ENCODE results near the gene METTL16. TPM values are rescaled to one million over a fixed set of nuclear protein-coding genes. Genes with fewer than 3 reads are reported as not detected.

METTL16 gene
- total RNA-seq, 2 experiments from 2014 or later: 26.6 to 41.5 TPM

DNA sequence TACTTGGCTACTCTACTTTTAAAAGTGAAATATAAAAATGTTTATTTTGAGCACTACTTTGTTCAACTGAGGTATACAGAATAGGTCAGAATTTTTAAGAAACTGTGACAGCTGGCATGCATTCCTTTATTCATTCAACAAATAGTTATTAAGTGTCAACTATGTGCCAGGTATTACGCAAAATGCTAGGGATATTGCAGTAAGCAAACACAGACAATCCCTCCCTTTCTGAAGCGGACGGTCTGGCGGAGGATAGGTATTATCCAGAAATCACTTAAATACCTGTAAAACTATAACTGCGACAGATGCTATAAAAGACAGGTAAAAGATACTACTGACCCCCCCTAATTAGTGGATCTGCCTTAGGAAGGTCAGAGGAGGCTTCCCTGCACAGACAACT, 26.1 kb downstream of the METTL16 start:
- intact Hi-C loops (cut with micrococcal nuclease; ENCODE audit: unreplicated experiment): no loop called here
- CTCF ChIA-PET (ENCODE audit: unreplicated experiment): interaction anchor here (1.1 kb wide), 1 partner anchor 15 kb away, joined by 3 read pairs; no protein-coding TSS in a partner anchor
- BruUV-seq (replicated peaks): no TSS peak
- Histone ChIP-seq H3K4me1 (ENCODE audit: insufficient read depth, low read length, poor library complexity, severe bottlenecking) (peaks cover 33% of the 10 kb centered on the region), H2AFZ (ENCODE audit: low read length) (no peak overlapping the region), H3K27ac (ENCODE audit: low read depth, low read length, poor library complexity, severe bottlenecking) (no peak overlapping the region), H3K36me3 (ENCODE audit: insufficient read depth, low read length) (peaks cover 23% of the 10 kb centered on the region), H3K4me2 (ENCODE audit: low read length) (no peak overlapping the region), H3K4me3 (ENCODE audit: low read depth, low read length, poor library complexity, severe bottlenecking) (no peak overlapping the region), H4K20me1 (ENCODE audit: insufficient read depth, low read length) (peaks cover 5% of the 10 kb centered on the region; the same call in 1 of the 2 replicates), H3K9me3 (ENCODE audit: low read length) (no peaks in the 10 kb centered on the region), H3K79me2 (ENCODE audit: insufficient read depth, low read depth, low read length) (peaks cover 89% of the 10 kb centered on the region), H3K9me2 (ENCODE audit: insufficient read depth, low read length) (no peaks in the 10 kb centered on the region)
- no peak for DNase-seq (ENCODE audit: low spot score)
- TF ChIP-seq, protein P1, sequence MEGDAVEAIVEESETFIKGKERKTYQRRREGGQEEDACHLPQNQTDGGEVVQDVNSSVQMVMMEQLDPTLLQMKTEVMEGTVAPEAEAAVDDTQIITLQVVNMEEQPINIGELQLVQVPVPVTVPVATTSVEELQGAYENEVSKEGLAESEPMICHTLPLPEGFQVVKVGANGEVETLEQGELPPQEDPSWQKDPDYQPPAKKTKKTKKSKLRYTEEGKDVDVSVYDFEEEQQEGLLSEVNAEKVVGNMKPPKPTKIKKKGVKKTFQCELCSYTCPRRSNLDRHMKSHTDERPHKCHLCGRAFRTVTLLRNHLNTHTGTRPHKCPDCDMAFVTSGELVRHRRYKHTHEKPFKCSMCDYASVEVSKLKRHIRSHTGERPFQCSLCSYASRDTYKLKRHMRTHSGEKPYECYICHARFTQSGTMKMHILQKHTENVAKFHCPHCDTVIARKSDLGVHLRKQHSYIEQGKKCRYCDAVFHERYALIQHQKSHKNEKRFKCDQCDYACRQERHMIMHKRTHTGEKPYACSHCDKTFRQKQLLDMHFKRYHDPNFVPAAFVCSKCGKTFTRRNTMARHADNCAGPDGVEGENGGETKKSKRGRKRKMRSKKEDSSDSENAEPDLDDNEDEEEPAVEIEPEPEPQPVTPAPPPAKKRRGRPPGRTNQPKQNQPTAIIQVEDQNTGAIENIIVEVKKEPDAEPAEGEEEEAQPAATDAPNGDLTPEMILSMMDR (conservative IDR thresholded peaks at IDR 0.05; ENCODE audit: low read length): no peak
- TF ChIP-seq EZH2phosphoT487 (IDR thresholded peaks at IDR 0.05; ENCODE audit: borderline replicate concordance, low read depth, low read length): no peak
- POLR2A ChIA-PET: no interaction called here

DNA sequence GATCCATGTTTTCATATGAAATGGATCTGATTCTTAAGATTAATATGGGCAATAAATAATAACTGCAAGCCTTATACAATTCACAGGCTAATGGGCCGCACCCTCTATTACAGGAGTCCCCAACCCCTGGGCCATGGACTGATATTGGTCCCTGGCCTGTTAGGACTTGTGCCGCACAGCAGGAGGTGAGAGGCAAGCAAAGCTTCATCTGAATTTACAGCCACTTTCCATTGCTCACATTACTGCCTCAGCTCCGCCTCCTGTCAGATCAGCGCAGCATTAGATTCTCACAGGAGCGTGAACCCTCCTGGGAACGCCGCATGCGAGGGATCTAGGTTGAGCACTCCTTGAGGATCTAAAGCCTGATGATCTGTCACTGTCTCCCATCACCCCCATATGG, 26.8 kb downstream of the METTL16 start:
- no peak for DNase-seq (ENCODE audit: low spot score)
- Histone ChIP-seq H3K27ac (ENCODE audit: low read depth, low read length, poor library complexity, severe bottlenecking) (no peak overlapping the region), H3K9me3 (ENCODE audit: low read length) (no peaks in the 10 kb centered on the region), H3K9me2 (ENCODE audit: insufficient read depth, low read length) (no peaks in the 10 kb centered on the region), H3K4me3 (ENCODE audit: low read depth, low read length, poor library complexity, severe bottlenecking) (no peak overlapping the region), H3K79me2 (ENCODE audit: insufficient read depth, low read depth, low read length) (peaks cover 85% of the 10 kb centered on the region), H3K4me2 (ENCODE audit: low read length) (no peak overlapping the region), H2AFZ (ENCODE audit: low read length) (no peak overlapping the region), H4K20me1 (ENCODE audit: insufficient read depth, low read length) (peaks cover 5% of the 10 kb centered on the region; the same call in 1 of the 2 replicates), H3K4me1 (ENCODE audit: insufficient read depth, low read length, poor library complexity, severe bottlenecking) (peaks cover 26% of the 10 kb centered on the region), H3K36me3 (ENCODE audit: insufficient read depth, low read length) (peaks cover 28% of the 10 kb centered on the region)
- no peak for TF ChIP-seq EZH2phosphoT487 (IDR thresholded peaks at IDR 0.05; ENCODE audit: borderline replicate concordance, low read depth, low read length)
- TF ChIP-seq, protein P1 (conservative IDR thresholded peaks at IDR 0.05; ENCODE audit: low read length): no peak
- BruUV-seq (replicated peaks): no TSS peak
- ChIA-PET POLR2A (no interaction called here), CTCF (ENCODE audit: unreplicated experiment) (interaction anchor here (1.1 kb wide), 1 partner anchor 14 kb away, joined by 3 read pairs; no protein-coding TSS in a partner anchor)
- intact Hi-C loops (cut with micrococcal nuclease; ENCODE audit: unreplicated experiment): no loop called here

DNA sequence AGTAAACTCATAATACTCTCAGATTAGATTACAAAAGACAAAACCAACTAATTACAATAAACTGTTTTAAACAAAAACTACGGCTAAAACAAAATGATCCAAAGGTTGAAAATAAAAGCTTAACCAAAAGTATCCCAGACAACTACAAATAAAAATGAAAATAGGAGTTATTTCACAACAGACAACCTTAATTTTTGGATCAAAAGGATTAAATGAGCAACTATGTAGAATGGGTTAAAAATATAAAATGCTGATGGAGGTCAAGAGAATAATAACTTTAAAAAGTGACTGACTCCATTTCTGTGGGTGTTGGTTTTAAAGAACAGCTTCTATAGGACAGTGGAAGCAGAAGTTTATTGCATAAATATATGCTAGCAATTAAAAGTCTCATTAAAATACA, 28.6 kb downstream of the METTL16 start:
- Histone ChIP-seq H3K9me3 (ENCODE audit: low read length) (no peaks in the 10 kb centered on the region), H3K9me2 (ENCODE audit: insufficient read depth, low read length) (no peaks in the 10 kb centered on the region), H3K36me3 (ENCODE audit: insufficient read depth, low read length) (peaks cover 42% of the 10 kb centered on the region), H3K27ac (ENCODE audit: low read depth, low read length, poor library complexity, severe bottlenecking) (no peak overlapping the region), H3K4me3 (ENCODE audit: low read depth, low read length, poor library complexity, severe bottlenecking) (no peak overlapping the region), H3K79me2 (ENCODE audit: insufficient read depth, low read depth, low read length) (peaks cover 82% of the 10 kb centered on the region), H3K4me1 (ENCODE audit: insufficient read depth, low read length, poor library complexity, severe bottlenecking) (peaks cover 16% of the 10 kb centered on the region), H2AFZ (ENCODE audit: low read length) (no peak overlapping the region), H4K20me1 (ENCODE audit: insufficient read depth, low read length) (peaks cover 5% of the 10 kb centered on the region; the same call in 1 of the 2 replicates), H3K4me2 (ENCODE audit: low read length) (no peak overlapping the region)
- POLR2A ChIA-PET: interaction anchor here (0.7 kb wide), 1 partner anchor 160 kb away, joined by 4 read pairs; no protein-coding TSS in a partner anchor
- BruUV-seq (replicated peaks): no TSS peak
- no peak for TF ChIP-seq EZH2phosphoT487 (IDR thresholded peaks at IDR 0.05; ENCODE audit: borderline replicate concordance, low read depth, low read length)
- TF ChIP-seq, protein P1 (conservative IDR thresholded peaks at IDR 0.05; ENCODE audit: low read length): no peak
- intact Hi-C loops (cut with micrococcal nuclease; ENCODE audit: unreplicated experiment): no loop called here
- CTCF ChIA-PET (ENCODE audit: unreplicated experiment): no interaction called here
- no peak for DNase-seq (ENCODE audit: low spot score)
